A549 treated with dexamethasone at 1 μM for 4 hours (cell line): Measurements from ENCODE around the gene SESN3. TPM values are rescaled to one million over a fixed set of nuclear protein-coding genes. Genes with fewer than 3 reads are reported as not detected.

ENCODE experiments used
- total RNA-seq: library from RNA; stranded (reverse); fragments of 200-300 nt; extraction: Qiagen RNA extraction; gene quantifications from 5 replicates; pipeline ENCODE4 v1.2.3, GENCODE V29; 2022

Gene SESN3
- total RNA-seq = 0.05 to 0.23 TPM (median 0.11 TPM) in 5 replicates

GRCh38 chr11:95231127-95231880, at the start of gene SESN3:
TSS of gene SESN3 (minus strand) at chr11:95231202. CDS start at chr11:95230860, 342 bp downstream.

Other genes with a start within 250 kb of the SESN3 start
- gene KDM4E, start 205.9 kb downstream of the SESN3 start, total RNA-seq = not detected in 5 replicates
- not detected in 5 replicates for gene KDM4F, start 181.8 kb downstream of the SESN3 start, total RNA-seq
- 17.2 to 18.9 TPM (median 17.9 TPM) in 5 replicates for gene SRSF8, start 164.3 kb downstream of the SESN3 start, total RNA-seq
- 14.4 to 18.9 TPM (median 16.7 TPM) in 5 replicates for gene ENDOD1, start 141.4 kb downstream of the SESN3 start, total RNA-seq